SU-DHL-6 (cell line): ENCODE results near the gene NAPSA.

Experiments used
- H2AFZ ChIP-seq: fragments of 200-600 bp; sonication (generic); 2 replicates; pipeline ENCODE4 v1.6.1; 2014; ENCODE audit warnings: low read depth, mild to moderate bottlenecking, moderate library complexity, mixed read lengths, antibody characterized with exemption, low read length; ENCODE audit not compliant: severe bottlenecking
- H3F3A ChIP-seq: fragments of 200-600 bp; shearing (Covaris generic); 2 replicates; pipeline ENCODE4 v1.6.0; 2016; ENCODE audit warnings: antibody characterized with exemption, mild to moderate bottlenecking; ENCODE audit not compliant: insufficient read depth
- H3K27ac ChIP-seq: fragments of 200-600 bp; sonication (generic); 2 replicates; pipeline ENCODE4 v1.5.1; 2016; ENCODE audit warnings: low read depth, mild to moderate bottlenecking, low read length, moderate library complexity, mixed read lengths
- H3K27me3 ChIP-seq: fragments of 200-600 bp; sonication (generic), shearing (Covaris generic); 2 replicates; pipeline ENCODE4 v1.6.0; 2014; ENCODE audit warnings: mild to moderate bottlenecking, low read length
- H3K36me3 ChIP-seq: fragments of 200-600 bp; sonication (generic); 2 replicates; pipeline ENCODE4 v1.6.1; 2014; ENCODE audit warnings: mild to moderate bottlenecking, low read length, mixed read lengths
- H3K4me2 ChIP-seq: fragments of 300-600, 200-600 bp; shearing (Covaris generic), sonication (generic); 2 replicates; pipeline ENCODE4 v1.6.0; 2014; ENCODE audit warnings: low read length, low read depth, mild to moderate bottlenecking; ENCODE audit not compliant: poor library complexity, severe bottlenecking
- H3K4me3 ChIP-seq: fragments of 200-600 bp; sonication (generic); 2 replicates; pipeline ENCODE4 v1.5.1; 2014; ENCODE audit warnings: antibody characterized with exemption, low read length, mild to moderate bottlenecking, mixed read lengths; ENCODE audit not compliant: insufficient read depth, poor library complexity, severe bottlenecking
- H3K79me2 ChIP-seq: fragments of 200-600 bp; sonication (generic); 2 replicates; pipeline ENCODE4 v1.6.1; 2014; ENCODE audit warnings: mild to moderate bottlenecking, low read length, moderate library complexity; ENCODE audit not compliant: insufficient read depth
- H3K9ac ChIP-seq: fragments of 200-600 bp; sonication (generic); 2 replicates; pipeline ENCODE4 v1.7.0; 2014; ENCODE audit warnings: mild to moderate bottlenecking, low read length
- H3K9me2 ChIP-seq: fragments of 200-600 bp; sonication (generic); replicated peaks from 2 replicates; pipeline ENCODE4 v1.6.1; 2014; ENCODE audit warnings: low read length; ENCODE audit not compliant: insufficient read depth
- H3K9me3 ChIP-seq: fragments of 200-600 bp; sonication (generic); 2 replicates; pipeline ENCODE4 v1.6.1; 2014; ENCODE audit warnings: low read length, mixed read lengths; ENCODE audit not compliant: insufficient read depth
- H4K20me1 ChIP-seq: fragments of 200-600 bp; sonication (generic); 2 replicates; pipeline ENCODE4 v1.6.1; 2014; ENCODE audit warnings: low read depth, mild to moderate bottlenecking, antibody characterized with exemption, low read length, moderate library complexity, mixed read lengths
- EZH2phosphoT487 ChIP-seq: fragments of 200-600 bp; sonication (generic), shearing (Covaris generic); conservative IDR thresholded peaks from 2 replicates; pipeline ENCODE4 v1.6.1; 2018; ENCODE audit warnings: mild to moderate bottlenecking, antibody characterized with exemption, low read length, moderate library complexity, mixed read lengths
- TF ChIP-seq, protein P1 (sequence below): fragments of 200-600 bp; sonication (generic); IDR thresholded peaks from one replicate; pipeline ENCODE4 v1.5.1; 2017; ENCODE audit warnings: antibody characterized with exemption, mild to moderate bottlenecking, low read length, moderate library complexity; ENCODE audit not compliant: insufficient read depth, poor library complexity, severe bottlenecking

NAPSA gene

GRCh38 chr19:50383852-50384684, 18.6 kb upstream of the NAPSA start, which contains the start of gene POLD1:
Gene POLD1 (plus strand): TSS chr19:50384347. CDS start chr19:50398852, 14,505 bp downstream.
- peaks cover 6% of the 10 kb centered on the region; the same call in 1 of the 2 replicates for H3K36me3 ChIP-seq
- H3K9me3 ChIP-seq: no peaks in the 10 kb centered on the region
- H3K4me3 ChIP-seq: peak within 1 kb of the TSS; percentile 89
- H3K79me2 ChIP-seq: peaks cover 47% of the 10 kb centered on the region
- H2AFZ ChIP-seq: peak within 1 kb of the TSS; percentile 56
- peaks cover 14% of the 10 kb centered on the region; the same call in 1 of the 2 replicates for H3F3A ChIP-seq
- peak within 1 kb of the TSS; percentile 82 for H3K9ac ChIP-seq
- no peaks in the 10 kb centered on the region for H3K27me3 ChIP-seq
- peak within 1 kb of the TSS; percentile 69 for H3K27ac ChIP-seq
- H4K20me1 ChIP-seq: no peaks in the 10 kb centered on the region
- TF ChIP-seq, protein P1, sequence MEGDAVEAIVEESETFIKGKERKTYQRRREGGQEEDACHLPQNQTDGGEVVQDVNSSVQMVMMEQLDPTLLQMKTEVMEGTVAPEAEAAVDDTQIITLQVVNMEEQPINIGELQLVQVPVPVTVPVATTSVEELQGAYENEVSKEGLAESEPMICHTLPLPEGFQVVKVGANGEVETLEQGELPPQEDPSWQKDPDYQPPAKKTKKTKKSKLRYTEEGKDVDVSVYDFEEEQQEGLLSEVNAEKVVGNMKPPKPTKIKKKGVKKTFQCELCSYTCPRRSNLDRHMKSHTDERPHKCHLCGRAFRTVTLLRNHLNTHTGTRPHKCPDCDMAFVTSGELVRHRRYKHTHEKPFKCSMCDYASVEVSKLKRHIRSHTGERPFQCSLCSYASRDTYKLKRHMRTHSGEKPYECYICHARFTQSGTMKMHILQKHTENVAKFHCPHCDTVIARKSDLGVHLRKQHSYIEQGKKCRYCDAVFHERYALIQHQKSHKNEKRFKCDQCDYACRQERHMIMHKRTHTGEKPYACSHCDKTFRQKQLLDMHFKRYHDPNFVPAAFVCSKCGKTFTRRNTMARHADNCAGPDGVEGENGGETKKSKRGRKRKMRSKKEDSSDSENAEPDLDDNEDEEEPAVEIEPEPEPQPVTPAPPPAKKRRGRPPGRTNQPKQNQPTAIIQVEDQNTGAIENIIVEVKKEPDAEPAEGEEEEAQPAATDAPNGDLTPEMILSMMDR: no peak
- TF ChIP-seq EZH2phosphoT487: no peak
- H3K4me2 ChIP-seq: peak within 1 kb of the TSS; percentile 69
- no peaks in the 10 kb centered on the region for H3K9me2 ChIP-seq

GRCh38 chr19:50383001-50383851, 17.8 kb upstream of the NAPSA start:
- Histone ChIP-seq H3K27me3 (no peaks in the 10 kb centered on the region), H3K9me3 (no peaks in the 10 kb centered on the region), H3F3A (peaks cover 10% of the 10 kb centered on the region; the same call in 1 of the 2 replicates), H3K9ac (peak overlapping the region; percentile 82), H3K27ac (peak overlapping the region; percentile 55), H3K4me3 (peak overlapping the region; percentile 47), H3K4me2 (peak overlapping the region; percentile 56), H4K20me1 (no peaks in the 10 kb centered on the region), H3K36me3 (peaks cover 3% of the 10 kb centered on the region; the same call in 1 of the 2 replicates), H3K79me2 (peaks cover 38% of the 10 kb centered on the region), H3K9me2 (no peaks in the 10 kb centered on the region), H2AFZ (peak overlapping the region; percentile 21)
- no peak for TF ChIP-seq EZH2phosphoT487
- TF ChIP-seq, protein P1: no peak

DNA sequence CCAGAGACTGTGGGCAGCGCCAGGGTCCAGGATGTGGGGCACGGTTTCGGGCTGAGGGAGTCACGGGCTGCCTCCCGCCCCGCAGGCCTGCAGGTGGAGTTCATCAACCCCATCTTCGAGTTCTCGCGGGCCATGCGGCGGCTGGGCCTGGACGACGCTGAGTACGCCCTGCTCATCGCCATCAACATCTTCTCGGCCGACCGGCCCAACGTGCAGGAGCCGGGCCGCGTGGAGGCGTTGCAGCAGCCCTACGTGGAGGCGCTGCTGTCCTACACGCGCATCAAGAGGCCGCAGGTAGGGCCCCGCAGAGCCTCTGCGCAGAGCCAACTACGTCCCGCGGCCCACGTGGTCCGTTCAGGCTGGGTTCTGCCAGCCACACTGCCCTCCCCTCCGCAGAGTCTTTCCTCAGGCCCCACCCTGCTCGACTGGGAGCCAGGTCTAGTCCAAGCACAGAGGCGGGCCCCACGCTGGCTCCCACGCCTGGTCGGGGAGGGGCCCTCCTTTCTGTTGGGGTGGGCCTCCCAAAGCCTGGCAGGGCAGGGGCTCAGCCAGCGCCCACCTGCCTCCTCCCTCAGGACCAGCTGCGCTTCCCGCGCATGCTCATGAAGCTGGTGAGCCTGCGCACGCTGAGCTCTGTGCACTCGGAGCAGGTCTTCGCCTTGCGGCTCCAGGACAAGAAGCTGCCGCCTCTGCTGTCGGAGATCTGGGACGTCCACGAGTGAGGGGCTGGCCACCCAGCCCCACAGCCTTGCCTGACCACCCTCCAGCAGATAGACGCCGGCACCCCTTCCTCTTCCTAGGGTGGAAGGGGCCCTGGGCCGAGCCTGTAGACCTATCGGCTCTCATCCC, 16.7 kb upstream of the NAPSA start:
- Histone ChIP-seq H3K27me3 (no peaks in the 10 kb centered on the region), H2AFZ (no peak overlapping the region), H3K9me3 (no peaks in the 10 kb centered on the region), H3K9me2 (no peaks in the 10 kb centered on the region), H3F3A (peaks cover 10% of the 10 kb centered on the region; the same call in 1 of the 2 replicates), H3K9ac (no peak overlapping the region), H3K36me3 (peaks cover 3% of the 10 kb centered on the region; the same call in 1 of the 2 replicates), H4K20me1 (no peaks in the 10 kb centered on the region), H3K79me2 (peaks cover 27% of the 10 kb centered on the region), H3K27ac (no peak overlapping the region), H3K4me2 (no peak overlapping the region), H3K4me3 (no peak overlapping the region)
- TF ChIP-seq EZH2phosphoT487: no peak
- TF ChIP-seq, protein P1: no peak
